ENCODE measurements around the gene SLC25A10.

DNA sequence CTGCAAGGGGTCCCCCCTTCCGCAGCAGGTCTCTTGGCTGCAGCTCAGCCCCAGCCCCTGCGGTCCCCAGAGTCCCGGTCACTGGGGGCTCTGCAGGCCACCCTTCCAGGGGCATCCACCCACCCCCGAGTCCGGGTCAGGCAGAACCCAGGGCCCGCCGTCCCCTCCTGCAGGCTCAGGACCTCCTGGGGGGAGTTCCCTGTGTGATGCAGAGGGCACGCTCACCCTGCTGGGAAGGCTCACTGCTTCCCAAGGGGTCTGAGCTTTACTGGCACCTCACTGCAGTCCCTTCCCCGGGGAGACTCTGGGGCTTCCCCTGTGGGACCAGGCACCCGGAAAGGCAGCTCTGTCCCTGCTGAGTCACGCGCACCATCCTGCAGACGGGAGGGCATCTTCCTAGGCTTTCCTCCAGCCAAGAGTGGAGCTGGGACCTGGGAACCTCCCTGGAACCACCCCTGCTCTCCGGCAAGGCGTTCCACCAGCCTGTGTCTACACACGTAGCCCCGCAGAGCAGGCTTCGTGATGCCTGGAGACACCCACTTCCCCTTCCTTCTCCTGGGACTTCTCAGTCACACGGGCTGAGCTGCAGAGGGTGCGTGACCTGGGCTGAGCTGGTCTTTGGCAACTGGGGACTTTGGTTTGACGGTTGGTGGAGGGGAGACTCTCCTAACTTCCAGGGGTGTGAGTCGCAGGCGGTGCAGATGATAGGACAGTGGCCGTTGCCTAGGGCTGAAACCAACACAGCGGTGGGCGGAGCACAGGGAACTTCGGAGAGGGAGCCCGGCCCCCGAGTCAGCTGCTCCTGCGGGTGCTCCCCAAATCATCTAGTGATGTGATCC, 23.4 kb downstream of the SLC25A10 start:
- TF ChIP-seq, protein P1, sequence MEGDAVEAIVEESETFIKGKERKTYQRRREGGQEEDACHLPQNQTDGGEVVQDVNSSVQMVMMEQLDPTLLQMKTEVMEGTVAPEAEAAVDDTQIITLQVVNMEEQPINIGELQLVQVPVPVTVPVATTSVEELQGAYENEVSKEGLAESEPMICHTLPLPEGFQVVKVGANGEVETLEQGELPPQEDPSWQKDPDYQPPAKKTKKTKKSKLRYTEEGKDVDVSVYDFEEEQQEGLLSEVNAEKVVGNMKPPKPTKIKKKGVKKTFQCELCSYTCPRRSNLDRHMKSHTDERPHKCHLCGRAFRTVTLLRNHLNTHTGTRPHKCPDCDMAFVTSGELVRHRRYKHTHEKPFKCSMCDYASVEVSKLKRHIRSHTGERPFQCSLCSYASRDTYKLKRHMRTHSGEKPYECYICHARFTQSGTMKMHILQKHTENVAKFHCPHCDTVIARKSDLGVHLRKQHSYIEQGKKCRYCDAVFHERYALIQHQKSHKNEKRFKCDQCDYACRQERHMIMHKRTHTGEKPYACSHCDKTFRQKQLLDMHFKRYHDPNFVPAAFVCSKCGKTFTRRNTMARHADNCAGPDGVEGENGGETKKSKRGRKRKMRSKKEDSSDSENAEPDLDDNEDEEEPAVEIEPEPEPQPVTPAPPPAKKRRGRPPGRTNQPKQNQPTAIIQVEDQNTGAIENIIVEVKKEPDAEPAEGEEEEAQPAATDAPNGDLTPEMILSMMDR (IDR thresholded peaks at IDR 0.05) = no peak
- TF ChIP-seq EZH2phosphoT487 (IDR thresholded peaks at IDR 0.05) (no peak), EZH2 (IDR thresholded peaks at IDR 0.05) (no peak)
